ENCODE results near the gene CDK14.

CDK14 gene

GRCh38 chr7:90977056-90977455 is 380.9 kb downstream of the CDK14 start:
- no peak for DNase-seq

- DNase-seq, result no peak
Measured at GRCh38 chr7:90980545-90980944, 384.4 kb downstream of the CDK14 start.

GRCh38 chr7:90982228-90982627 is 386.1 kb downstream of the CDK14 start:
- no peak for DNase-seq

- no peak for DNase-seq
Measured at GRCh38 chr7:90984692-90985091, 388.6 kb downstream of the CDK14 start.

GRCh38 chr7:90988516-90988915 is 392.4 kb downstream of the CDK14 start:
- DNase-seq, result no peak

- no peak for DNase-seq
Measured at GRCh38 chr7:90988996-90989765, 393.1 kb downstream of the CDK14 start.

- DNase-seq, result no peak
Measured at GRCh38 chr7:90994121-90994520, 398.0 kb downstream of the CDK14 start.

GRCh38 chr7:90994601-90995000 is 398.5 kb downstream of the CDK14 start:
- DNase-seq, result no peak

GRCh38 chr7:90995996-90996395 is 399.9 kb downstream of the CDK14 start:
- no peak for DNase-seq

- DNase-seq, result no peak
Measured at GRCh38 chr7:90999989-91000979, 404.2 kb downstream of the CDK14 start.

GRCh38 chr7:91005024-91005423 is 408.9 kb downstream of the CDK14 start:
- no peak for DNase-seq

- no peak for DNase-seq
Measured at GRCh38 chr7:91005841-91006240, 409.7 kb downstream of the CDK14 start.

GRCh38 chr7:91007371-91007770 is 411.2 kb downstream of the CDK14 start:
- DNase-seq, result no peak

GRCh38 chr7:91013078-91013477 is 417.0 kb downstream of the CDK14 start:
- no peak for DNase-seq

- DNase-seq, result no peak
Measured at GRCh38 chr7:91019686-91020385, 423.7 kb downstream of the CDK14 start.

- DNase-seq, result no peak
Measured at GRCh38 chr7:91020636-91021385, 424.7 kb downstream of the CDK14 start.

- no peak for DNase-seq
Measured at GRCh38 chr7:91021956-91022355, 425.8 kb downstream of the CDK14 start.

GRCh38 chr7:91025906-91026390 is 429.8 kb downstream of the CDK14 start:
- DNase-seq, result no peak

- DNase-seq, result no peak
Measured at GRCh38 chr7:91029688-91030087, 433.6 kb downstream of the CDK14 start.

- no peak for DNase-seq
Measured at GRCh38 chr7:91030680-91031380, 434.7 kb downstream of the CDK14 start.

- DNase-seq, result no peak
Measured at GRCh38 chr7:91031757-91032156, 435.6 kb downstream of the CDK14 start.

GRCh38 chr7:91033574-91033973 is 437.5 kb downstream of the CDK14 start:
- no peak for DNase-seq
